ENCODE measurements around the gene GPR173.

Gene GPR173

DNA sequence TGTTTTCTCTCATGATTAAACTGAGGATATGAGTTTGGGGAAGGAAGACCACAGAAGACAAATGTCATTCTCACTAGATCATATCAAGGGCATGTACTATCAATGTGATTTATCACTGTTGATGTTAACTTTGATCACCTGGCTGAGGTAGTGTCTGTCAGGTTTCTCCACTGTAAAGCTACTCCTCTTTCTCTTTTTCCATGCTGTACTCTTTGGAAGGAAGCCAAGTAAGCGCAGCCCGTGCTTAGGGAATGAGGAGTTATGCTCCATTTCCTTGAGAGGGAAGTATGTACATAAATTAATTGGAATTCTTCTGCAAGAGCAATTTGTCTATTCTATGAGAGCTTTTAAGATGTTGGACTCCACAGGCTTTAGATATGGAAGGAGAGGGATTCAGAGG is 41.3 kb downstream of the GPR173 start:
- no peak for DNase-seq

DNA sequence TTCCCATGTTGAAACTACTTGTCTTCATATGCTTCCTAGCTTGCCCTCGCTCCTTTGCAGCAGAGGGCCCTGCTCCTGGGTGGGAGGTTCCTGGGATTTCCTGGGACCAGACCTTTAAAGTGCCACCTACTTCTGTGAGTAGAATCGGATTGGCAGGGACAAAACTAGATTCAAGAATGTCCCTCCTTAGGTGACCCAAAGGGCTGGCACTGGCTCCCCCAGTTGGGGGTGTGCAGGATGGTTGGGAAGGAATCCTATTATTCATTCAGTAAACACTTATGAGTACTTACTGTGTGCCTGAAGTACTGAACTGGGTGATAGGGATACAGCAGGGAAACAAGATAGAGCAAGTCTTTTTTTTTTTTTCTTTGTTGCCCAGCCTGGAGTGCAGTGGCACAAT is 42.8 kb downstream of the GPR173 start:
- no peak for DNase-seq

DNA sequence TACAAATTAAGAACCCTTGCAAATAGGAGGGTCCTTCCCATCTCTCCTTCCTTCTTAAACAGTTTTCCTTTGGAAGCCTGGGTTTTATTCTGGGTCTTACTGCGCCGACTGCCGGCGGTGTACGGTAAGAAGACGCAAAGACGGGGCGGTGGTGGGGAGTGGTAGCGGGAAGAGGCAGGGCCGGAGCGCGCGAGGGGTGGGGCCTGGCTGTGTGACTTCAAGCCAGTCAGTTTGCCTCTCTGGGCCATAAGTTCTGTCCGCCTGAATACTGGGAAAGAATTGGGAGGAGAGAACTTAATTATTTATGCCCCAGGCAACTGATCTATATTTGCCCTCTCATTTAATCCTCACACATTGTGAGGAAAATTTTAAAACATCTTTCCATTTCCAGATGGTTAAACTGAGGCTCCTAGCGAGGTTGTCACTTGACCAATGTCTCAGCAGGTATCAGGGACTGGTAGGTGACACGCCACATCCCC is 44.6 kb downstream of the GPR173 start:
- peak; percentile 63 to 74 for DNase-seq

DNA sequence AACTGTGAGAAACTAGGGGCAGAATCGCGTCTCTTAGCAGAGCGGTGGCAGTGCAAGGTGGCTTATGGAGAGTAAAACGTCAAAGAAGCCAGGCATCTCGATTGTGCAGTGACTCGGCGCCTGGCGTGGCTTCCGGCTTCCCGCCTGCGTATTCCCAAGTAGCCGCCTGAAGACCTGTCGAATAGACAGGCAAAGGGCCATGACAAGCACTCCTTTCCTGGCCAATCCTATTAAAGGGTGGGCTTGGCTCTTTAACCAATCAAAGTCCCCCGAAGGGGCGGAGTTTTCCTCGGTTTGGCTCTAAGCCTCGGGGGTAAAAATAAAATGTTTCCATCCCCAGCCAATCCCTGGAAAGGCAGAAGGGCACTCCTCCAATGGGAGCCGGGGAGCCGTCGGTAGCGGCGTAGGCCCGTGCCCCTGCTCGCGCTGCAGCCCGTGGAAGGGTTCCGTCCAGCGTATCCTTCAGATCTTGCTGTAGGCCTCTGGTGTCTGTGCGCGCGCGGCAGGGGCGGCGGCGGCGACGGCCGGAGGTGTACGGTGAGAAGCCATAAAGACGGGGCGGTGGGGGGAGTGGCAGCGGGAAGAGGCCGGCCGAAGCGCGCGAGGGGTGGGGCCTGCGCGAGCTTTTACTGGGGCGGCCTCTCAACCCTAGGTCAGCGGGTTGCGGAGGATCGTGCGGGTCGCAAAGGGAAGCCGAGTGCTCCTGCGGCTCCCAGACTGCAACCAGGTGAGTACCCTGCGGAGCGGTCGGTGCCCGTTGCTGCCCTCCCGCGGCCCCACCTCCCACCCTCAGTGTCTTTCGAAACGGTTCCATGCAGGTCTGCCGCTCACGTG is 45.4 kb downstream of the GPR173 start, which contains the start of gene KANTR:
Gene KANTR, plus strand, starts transcription at position 395 of the 834 bp plus-strand sequence. CDS start 30,131 bp downstream, outside the sequence.
- DNase-seq: peak; percentile 89

DNA sequence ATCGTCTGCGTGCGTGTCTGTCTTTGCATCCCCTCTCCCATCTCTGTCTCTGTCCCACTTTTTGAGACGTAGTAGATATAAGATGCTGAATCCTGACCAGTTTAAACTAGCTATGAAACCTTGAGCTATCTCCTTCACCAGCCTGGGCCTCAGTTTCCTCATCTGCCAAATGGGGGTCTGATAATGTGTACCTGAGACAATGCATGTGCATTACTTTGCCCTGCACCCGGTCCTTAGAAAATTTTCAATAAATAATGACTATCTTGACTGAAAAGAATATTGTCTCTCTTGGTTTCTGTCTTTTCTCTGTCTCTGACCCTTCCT is 46.0 kb downstream of the GPR173 start:
- no peak for DNase-seq

DNA sequence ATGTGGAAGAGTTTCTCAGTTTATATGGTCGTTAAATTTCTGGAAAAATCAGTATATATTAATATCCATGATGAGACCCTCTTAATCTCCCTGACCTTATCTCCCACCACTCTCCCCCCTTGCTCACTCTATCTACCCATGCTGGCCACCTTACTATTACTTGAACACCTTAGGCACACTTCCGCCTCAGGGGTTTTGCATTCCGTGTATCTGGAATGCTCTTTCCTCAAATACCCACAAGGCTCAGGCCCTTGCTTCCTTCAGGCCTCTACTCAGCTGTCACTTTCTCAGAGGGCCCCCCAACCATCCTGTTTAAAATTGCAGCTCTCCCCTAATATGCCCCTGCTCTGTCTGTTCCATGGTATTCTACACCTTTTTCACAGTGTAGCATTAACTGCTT is 47.2 kb downstream of the GPR173 start:
- no peak for DNase-seq

DNA sequence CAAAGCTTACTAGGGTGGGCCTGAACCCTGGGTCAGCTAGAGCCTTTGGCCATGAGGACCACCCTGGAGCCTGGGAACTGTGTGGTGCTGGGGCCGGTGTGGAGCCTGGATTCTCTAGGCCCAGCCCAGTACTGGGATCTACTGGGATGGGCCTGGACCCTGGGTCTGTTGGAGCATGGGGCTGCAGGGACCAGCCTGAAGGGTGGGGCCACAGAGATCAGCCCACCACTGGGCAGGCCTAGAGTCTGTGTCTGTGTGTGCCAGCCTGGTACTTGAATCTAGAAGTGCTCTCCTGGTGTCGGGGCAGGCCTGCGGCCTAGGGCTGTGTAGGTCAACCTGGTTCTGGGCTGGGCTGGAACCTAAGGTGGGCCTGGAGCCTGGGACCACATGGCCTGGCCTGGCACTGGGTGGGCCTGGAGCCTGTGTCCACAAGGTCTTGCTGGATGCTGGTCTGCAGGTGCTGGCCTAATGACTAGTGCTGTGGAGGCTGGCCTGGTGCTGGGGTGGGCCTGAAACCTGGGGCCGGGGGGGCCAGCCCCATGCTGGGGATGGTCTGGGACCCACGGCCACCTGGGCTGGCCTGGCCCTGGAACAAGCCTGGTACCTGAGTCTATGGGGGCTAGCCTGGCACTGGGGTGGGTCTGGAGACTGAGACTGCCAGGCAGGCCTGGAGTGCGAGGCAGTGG is 66.4 kb downstream of the GPR173 start:
- no peak for DNase-seq

DNA sequence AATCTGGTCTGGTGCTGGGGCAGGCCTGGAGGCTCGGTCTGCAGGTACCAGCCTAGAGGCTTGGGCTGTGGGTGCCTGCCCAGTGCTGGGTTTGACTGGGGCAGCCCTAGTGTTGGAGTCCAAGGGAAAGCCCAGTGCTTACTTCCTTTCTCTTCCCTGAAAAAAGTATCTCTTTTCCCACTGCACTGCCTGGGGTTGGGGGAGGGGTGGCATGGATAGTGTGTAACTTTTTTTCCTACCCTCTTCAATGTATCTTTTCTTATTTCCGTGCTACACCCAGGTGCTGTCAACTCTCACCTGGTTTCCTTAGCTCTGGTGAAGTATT is 66.9 kb downstream of the GPR173 start:
- DNase-seq: no peak

DNA sequence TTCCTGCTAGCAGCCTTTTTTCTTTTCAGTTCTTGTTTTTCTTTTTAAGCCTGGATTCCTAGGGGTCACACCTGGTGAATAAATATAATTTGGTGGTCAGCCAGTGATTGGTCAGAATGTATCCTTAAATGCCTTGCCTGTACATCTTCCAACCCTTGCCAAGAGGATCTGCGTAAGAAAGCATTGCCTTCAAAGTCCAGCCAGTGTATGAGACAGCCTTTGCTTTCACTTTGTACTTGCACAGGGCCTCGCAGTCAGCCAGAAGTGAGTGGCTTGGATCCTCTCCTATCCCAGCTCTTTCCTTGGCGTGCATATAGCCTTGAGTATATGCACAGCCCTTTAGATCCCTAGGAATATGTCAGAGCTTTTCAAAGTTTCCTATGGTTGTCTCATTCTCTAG is 67.5 kb downstream of the GPR173 start:
- no peak for DNase-seq

DNA sequence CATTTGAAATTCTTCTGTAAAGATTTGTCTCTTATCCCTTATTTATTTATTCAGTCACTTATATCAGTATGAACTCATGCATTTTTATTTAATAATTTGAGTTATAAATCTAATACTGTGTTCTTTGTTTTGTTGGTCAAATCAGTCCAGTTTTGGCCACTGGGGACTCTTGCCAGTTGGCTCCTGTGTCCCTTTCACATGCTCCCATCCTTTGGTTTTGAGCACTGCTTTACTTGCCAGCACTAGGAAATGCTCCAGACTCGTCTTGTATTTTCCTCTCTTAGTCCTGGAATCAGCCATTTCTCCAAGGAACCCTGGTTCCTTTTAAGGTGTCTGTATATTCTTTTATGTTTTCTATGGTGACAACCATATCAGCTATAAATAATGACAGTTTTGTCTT is 73.4 kb downstream of the GPR173 start:
- DNase-seq: no peak

DNA sequence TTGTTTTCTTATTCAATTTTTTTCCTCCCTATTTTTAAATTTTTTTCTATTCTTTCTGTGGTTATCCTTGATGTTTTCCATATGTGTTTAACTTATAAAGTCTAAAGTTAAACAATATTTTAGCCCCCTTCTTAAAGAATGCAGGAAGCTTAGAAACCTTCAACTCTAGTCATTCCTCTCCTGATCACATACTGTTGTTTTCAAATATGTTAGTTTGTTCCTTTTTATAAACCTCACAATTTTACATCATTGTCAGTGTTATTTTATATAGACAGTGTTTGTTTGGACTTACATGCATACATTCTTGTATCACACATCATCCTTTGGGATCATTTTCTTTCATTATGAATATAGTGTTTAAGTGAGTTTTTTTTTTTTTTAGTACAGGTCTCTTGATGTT is 76.9 kb downstream of the GPR173 start:
- no peak for DNase-seq

DNA sequence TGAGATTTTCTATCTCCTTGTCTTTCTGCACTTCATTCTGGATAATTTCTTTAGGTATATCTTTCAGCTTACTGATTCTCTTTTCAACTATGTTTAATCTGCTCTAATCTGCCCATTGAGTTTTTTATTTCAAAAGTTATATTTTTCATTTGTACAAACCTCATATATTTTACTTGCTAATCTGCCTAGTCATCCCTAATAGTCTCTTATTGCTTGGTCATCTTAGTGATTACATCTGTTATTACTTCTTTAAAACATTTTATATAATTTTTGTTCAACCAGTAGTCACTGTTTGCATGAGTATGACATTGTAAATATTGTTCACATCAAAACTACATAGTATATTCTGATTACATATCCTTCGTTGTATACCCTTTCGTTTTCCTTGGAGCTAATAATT is 77.8 kb downstream of the GPR173 start:
- no peak for DNase-seq

DNA sequence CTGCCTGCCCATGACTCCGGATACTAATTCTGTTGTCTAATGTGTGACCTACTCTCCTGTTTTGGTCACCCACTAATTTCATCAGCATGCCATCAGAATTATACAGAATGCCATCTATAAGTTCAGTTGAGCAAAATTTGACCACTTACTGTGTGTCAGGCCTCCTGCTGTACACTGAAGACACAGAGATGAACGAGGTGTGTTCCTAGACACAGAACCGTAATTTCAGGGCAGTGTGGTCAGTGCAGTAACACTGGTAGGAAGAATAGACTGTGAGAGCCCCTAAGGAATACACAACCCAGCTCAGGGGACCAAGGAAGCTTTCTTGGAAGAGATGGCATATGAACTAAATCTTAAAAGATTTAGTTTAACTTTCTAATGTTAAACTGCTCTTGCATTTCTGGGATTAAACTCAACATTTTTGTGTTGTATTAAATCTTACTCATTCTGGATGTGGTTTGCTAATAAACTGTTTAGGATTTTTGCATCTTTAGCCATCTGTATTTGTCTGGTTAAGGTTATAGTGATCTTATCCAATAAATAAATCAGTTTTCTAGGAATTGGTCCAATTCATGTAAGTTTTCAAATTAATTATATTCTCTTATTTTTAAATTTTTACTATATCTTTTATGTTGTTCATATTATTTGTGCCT is 79.6 kb downstream of the GPR173 start:
- DNase-seq: no peak

All from Kasumi-1 (cell line).